Gastrocnemius medialis (tissue), 4 donors: ENCODE data around the gene ARHGEF4.

Experiments used
- POLR2A ChIP-seq, 2 donors: fragments of 450-650 bp; IDR thresholded peaks; one replicate each; pipeline ENCODE4 v1.6.1; 2017; ENCODE audit warnings: antibody characterized with exemption in 2 of 2, mild to moderate bottlenecking in 2 of 2, moderate library complexity in 2 of 2
- TF ChIP-seq, protein P1 (sequence below), 5 experiments: fragments of 450-650 bp in 3 of 5; fragments of 200-600 bp in 2 of 5; sonication (generic) in 2 of 5; IDR thresholded peaks in 4 of 5; conservative IDR thresholded peaks in 1 of 5; 1 replicate in 4 of 5; 2 replicates in 1 of 5; pipeline ENCODE4 v1.5.1; 2016 to 2019; ENCODE audit warnings: antibody characterized with exemption in 5 of 5, mild to moderate bottlenecking in 3 of 5, moderate library complexity in 3 of 5

DNA sequence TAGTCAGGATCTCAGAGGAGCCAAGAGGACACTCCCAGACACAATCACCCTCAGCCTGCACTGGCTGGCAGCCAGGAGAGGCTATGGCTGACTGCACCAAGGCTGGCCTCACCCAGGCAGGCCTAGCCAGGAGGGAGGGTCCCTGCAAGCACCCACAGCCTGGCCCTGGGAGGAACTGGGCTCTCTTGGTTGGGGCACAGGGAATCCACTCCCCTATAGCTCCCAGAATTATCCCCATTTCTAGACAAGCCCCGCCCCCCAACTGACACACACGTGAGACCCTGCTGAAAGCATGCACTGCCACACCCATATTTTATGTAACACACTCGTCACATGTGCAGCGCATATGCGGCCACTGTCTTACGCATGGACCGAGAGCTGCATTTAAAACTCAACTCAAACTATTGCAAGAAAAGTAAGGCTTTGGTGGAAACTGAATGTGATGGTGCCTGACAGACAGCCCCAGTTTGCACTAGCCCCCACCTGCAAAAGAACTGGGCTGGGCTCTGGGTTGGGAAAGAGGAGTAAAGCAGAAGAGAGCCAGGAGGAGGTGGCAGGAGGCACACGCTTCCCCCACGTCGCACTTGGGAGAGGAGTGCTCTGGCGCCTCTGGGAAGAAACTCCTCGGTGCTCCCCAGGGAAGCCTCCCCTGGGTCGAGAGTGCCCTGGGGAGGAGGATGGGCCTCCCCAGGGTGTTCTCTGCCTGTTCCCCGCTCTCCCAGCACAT is 28.9 kb upstream of the ARHGEF4 start:
- TF ChIP-seq, protein P1, sequence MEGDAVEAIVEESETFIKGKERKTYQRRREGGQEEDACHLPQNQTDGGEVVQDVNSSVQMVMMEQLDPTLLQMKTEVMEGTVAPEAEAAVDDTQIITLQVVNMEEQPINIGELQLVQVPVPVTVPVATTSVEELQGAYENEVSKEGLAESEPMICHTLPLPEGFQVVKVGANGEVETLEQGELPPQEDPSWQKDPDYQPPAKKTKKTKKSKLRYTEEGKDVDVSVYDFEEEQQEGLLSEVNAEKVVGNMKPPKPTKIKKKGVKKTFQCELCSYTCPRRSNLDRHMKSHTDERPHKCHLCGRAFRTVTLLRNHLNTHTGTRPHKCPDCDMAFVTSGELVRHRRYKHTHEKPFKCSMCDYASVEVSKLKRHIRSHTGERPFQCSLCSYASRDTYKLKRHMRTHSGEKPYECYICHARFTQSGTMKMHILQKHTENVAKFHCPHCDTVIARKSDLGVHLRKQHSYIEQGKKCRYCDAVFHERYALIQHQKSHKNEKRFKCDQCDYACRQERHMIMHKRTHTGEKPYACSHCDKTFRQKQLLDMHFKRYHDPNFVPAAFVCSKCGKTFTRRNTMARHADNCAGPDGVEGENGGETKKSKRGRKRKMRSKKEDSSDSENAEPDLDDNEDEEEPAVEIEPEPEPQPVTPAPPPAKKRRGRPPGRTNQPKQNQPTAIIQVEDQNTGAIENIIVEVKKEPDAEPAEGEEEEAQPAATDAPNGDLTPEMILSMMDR (IDR thresholded peaks at IDR 0.05 in 4 of 5, conservative IDR thresholded peaks at IDR 0.05 in 1 of 5): no peak
- TF ChIP-seq POLR2A (IDR thresholded peaks at IDR 0.05): no peak
